GM12801 (cell line): Measurements from ENCODE around the gene TRA2A.

Source experiments
- CTCF ChIP-seq: IDR thresholded peaks from one replicate; pipeline ENCODE4 v1.5.1; 2011; ENCODE audit warnings: control low read depth; ENCODE audit not compliant: insufficient read length; ENCODE audit errors: extremely low read depth

Gene TRA2A

DNA sequence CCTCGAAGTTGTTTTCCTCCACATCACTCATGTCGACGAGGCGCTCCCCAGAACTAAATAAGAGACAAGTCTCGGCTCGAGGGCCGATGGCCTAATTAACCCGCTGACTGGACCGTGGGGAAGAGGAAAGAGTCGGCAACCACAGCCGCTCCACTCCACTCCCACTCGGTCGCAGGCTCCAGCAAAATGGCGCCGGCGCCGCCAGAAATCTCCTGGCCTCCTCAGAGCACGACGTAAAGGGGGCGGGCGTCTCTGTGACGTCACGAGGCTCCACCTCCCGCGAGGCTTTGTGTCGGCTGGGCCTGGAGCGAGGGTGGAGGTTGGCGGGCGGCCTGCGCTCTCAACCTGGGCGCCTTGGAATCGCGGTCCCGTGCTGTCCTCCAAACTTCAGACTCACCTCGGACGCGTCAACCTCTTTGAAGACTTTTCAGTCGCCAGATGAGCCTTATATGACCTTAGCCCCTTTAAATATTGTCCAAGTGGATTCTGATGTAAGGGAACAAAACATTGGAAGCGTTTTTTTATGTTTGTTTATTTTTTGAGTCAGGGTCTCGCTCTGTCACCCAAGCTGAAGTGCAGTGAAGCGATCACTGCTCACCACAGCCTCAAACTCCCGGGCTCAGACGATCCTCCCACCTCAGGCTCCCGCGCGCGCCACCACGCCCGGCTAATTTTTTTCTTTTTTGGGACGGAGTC lies at the start of gene TRA2A:
TSS of gene TRA2A (minus strand) at position 188 of the 696 bp plus-strand sequence. CDS start at position 31, 157 bp downstream.
- TF ChIP-seq CTCF = no peak

DNA sequence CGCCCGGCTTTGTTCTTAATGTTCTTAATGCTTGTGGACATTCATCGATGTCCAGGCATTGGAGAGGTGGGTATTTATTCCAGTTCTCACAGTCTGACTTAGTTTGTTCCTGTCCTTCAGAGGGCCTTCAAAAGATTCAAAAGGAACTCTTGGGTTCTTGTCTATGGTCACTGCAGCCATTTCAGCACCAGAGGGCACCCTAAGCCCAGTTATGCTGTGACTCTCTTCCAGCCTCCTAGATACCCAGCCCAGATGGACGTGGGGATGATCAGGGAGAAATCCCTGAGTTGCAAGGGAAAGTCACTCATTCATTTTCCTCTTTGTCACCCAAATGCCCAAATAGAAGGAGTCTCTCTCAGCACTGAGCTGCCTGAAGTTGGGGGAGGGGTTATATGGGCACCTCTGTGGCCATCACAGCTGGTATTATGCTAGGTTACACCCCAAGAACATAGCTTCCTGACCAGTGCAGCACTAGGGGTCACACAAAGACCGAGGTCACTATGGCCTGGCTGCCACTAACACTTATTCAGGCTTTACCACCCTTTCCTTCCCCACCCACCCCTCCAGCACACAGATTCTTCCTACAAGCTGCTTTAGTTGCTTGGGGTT lies 38.9 kb upstream of the TRA2A start:
- TF ChIP-seq CTCF = peak; percentile 77

DNA sequence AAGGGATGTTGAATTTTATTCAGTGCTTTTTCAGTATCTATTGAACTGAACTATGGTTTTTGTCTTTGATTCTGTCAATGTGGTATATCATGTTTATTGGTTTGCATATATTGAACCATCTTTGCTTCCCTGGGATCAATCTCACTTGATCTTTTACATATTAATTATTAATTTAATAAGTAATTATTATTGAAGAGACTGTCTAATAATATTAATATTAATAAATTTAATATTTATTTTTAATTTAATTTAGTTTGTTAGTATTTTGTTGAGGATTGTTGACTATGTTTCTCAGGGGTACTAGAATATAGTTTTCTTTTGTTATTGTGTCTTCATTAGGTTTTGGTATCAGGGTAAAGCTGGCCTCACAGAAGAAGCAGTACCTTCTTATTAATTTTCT lies 26.5 kb upstream of the TRA2A start:
- no peak for TF ChIP-seq CTCF

DNA sequence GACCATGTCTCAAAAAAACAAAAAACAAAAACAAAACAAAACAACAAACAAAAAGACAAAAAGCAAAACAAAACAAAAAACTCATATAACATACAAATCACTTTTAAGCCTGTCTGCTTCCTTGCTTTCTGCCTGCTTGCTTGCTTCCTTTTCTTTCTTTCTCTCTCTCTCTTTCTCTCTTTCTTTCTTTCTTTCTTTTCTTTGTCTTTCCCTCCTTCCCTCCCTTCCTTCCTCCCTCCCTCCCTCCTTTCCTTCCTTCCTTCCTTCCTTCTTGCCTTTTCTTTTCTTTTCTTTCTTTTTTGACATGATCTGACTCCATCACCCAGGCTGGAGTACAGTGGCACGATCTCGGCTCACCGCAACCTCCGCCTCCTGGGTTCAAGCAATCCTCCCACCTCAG lies 15.9 kb upstream of the TRA2A start:
- no peak for TF ChIP-seq CTCF

- peak; percentile 2 for TF ChIP-seq CTCF
Measured at GRCh38 chr7:23546897-23547572, 15.3 kb upstream of the TRA2A start.

DNA sequence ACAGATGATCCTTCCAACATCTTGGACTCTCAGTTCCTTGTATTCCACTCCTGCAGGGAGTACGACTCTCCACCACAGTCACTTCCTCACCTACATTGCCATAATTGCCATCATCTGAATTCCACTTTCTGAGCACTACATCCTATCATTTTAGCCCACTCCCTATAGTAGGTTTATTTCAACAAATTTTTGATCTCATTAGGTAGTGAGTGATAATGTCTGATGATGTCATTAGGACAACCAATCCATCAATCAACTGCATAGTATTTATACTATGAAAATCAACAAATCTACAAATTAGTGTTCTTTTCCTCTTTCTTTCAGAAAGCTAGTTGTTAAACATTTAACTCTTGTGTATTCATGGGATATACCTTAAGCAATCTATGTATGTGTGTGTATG lies 13.7 kb upstream of the TRA2A start:
- no peak for TF ChIP-seq CTCF

DNA sequence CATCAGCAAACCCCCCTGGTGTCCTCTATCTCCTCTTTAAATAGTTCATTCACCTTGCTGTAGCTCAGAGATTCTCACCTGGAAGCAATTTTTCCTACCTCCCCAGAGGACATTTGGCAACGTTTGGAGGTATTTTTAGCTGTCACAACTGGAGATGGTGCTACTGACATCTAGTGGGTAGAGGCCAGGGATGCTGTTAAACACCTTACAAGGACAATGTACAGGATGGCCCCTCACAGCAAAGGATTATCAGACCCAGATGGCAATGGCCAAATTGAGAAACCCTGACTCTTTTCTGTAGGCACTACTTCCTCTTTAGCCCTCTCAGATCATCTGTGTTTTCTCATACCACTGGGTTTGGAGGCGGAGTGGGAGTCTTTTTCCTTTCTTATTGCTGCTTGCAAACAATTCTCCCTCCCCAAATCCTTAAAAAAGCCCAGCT lies 13.2 kb upstream of the TRA2A start:
- TF ChIP-seq CTCF = no peak
